PC-9 (cell line): ENCODE results near the gene IGFL1. TPM values are rescaled to one million over a fixed set of nuclear protein-coding genes. Genes with fewer than 3 reads are reported as not detected.
A peak's percentile ranks its signal among the peaks of the same experiment; 100 is the strongest.
"Not testable (repeated sequence)": the region's sequence is repeated elsewhere in the genome, so short reads cannot be mapped to it uniquely, and the experiment has no call there.

Experiments used
- BruUV-seq: library from RNA; stranded (reverse); fragments of 400-500 nt; replicated peaks from 2 replicates; lab custom pipeline; 2021; lab: Mats Ljungman, UMichigan
- CTCF ChIA-PET: fragments of 300-600 bp; sonication (Branson Sonifier 250); formaldehyde crosslinking; loops from one replicate; lab custom pipeline; 2022; ENCODE audit warnings: antibody characterized with exemption; lab: Charles Lee
- POLR2A ChIA-PET: fragments of 300-600 bp; sonication (Branson Sonifier 250); formaldehyde crosslinking; loops from one replicate; lab custom pipeline; 2022; ENCODE audit warnings: antibody characterized with exemption; ENCODE audit not compliant: unreplicated experiment; lab: Charles Lee
- DNase-seq, 2 experiments: peaks; one replicate each; pipeline versions ENCODE4 v3.0.0 to v3.0.0-alpha.2; 2015 to 2022; ENCODE audit warnings: mixed read lengths in 1 of 2
- H2AFZ ChIP-seq: fragments of 200-600 bp; sonication (generic); 2 replicates; pipeline ENCODE4 v1.8.1; 2017; ENCODE audit warnings: antibody characterized with exemption
- H3F3A ChIP-seq: fragments of 200-600 bp; sonication (generic); 2 replicates; pipeline ENCODE4 v1.8.1; 2017; ENCODE audit warnings: antibody characterized with exemption, mild to moderate bottlenecking, low read depth; ENCODE audit not compliant: insufficient read depth
- H3K27ac ChIP-seq: fragments of 200-600 bp; sonication (generic); 2 replicates; pipeline ENCODE4 v1.6.1; 2016; ENCODE audit warnings: mixed run types
- H3K27me3 ChIP-seq: fragments of 200-600 bp; sonication (generic); 2 replicates; pipeline ENCODE4 v1.6.1; 2016; ENCODE audit warnings: low read depth, mixed run types; ENCODE audit not compliant: insufficient read depth
- H3K36me3 ChIP-seq: fragments of 200-600 bp; sonication (generic); 2 replicates; pipeline ENCODE4 v1.6.1; 2016; ENCODE audit warnings: low read depth, mixed run types
- H3K4me1 ChIP-seq: fragments of 200-600 bp; sonication (generic); replicated peaks from 2 replicates; pipeline ENCODE4 v1.6.1; 2016; ENCODE audit warnings: mixed run types; ENCODE audit not compliant: insufficient read depth
- H3K4me2 ChIP-seq: fragments of 200-600 bp; sonication (generic); 2 replicates; pipeline ENCODE4 v1.6.1; 2017; ENCODE audit warnings: mixed run types
- H3K4me3 ChIP-seq: fragments of 200-600 bp; sonication (generic); 2 replicates; pipeline ENCODE4 v1.6.1; 2016; ENCODE audit warnings: mixed run types
- H3K79me2 ChIP-seq: fragments of 200-600 bp; sonication (generic); 2 replicates; pipeline ENCODE4 v1.6.1; 2017; ENCODE audit warnings: low read depth, mixed run types
- H3K9me2 ChIP-seq: fragments of 200-600 bp; sonication (generic); 2 replicates; pipeline ENCODE4 v1.8.1; 2017; ENCODE audit warnings: mild to moderate bottlenecking; ENCODE audit not compliant: insufficient read depth
- H3K9me3 ChIP-seq: fragments of 200-600 bp; sonication (generic); 2 replicates; pipeline ENCODE4 v1.8.1; 2016; ENCODE audit warnings: low read depth; ENCODE audit not compliant: insufficient read depth
- H4K20me1 ChIP-seq: fragments of 200-600 bp; sonication (generic); 2 replicates; pipeline ENCODE4 v1.8.1; 2017; ENCODE audit not compliant: insufficient read depth
- CTCF ChIP-seq: fragments of 200-600 bp; sonication (generic); conservative IDR thresholded peaks from 2 replicates; pipeline ENCODE4 v1.6.1; 2017; ENCODE audit warnings: mixed run types, antibody characterized with exemption, mild to moderate bottlenecking, moderate library complexity
- EZH2 ChIP-seq: fragments of 200-600 bp; sonication (generic); IDR thresholded peaks from 2 replicates; pipeline ENCODE4 v1.8.0; 2017; ENCODE audit warnings: antibody characterized with exemption, low read depth
- intact Hi-C: fragments of 100-400 bp; cut with micrococcal nuclease; formaldehyde crosslinking; loops from one replicate; pipeline ENCODE4 v1.10.0; 2022; ENCODE audit not compliant: unreplicated experiment
- total RNA-seq: library from RNA; stranded (reverse); gene quantifications from 2 replicates; pipeline ENCODE4 v1.2.3, GENCODE V29; 2021

The IGFL1 gene
- total RNA-seq, 1 experiment from 2014 or later: 2.6 TPM

- H3K36me3 ChIP-seq: no peaks in the 10 kb centered on the region
- TF ChIP-seq CTCF (no peak), EZH2 (no peak)
- H2AFZ ChIP-seq: no peak overlapping the region
- peaks cover 55% of the 10 kb centered on the region for H3K4me1 ChIP-seq
- H3K9me2 ChIP-seq: no peaks in the 10 kb centered on the region
- H3K4me3 ChIP-seq: no peak overlapping the region
- no peaks in the 10 kb centered on the region for H3K79me2 ChIP-seq
- H3K4me2 ChIP-seq: peak overlapping the region; percentile 63
- H3K27me3 ChIP-seq: no peaks in the 10 kb centered on the region
- intact Hi-C loops: loop anchor here (5.0 to 10.0 kb wide), 2 partner anchors 40 to 183 kb away; no protein-coding TSS in a partner anchor
- peak in 1 of 2 experiments; percentile 73 for DNase-seq
- BruUV-seq: no TSS peak
- POLR2A ChIA-PET: interaction anchor here (0.7 kb wide), 1 partner anchor 67 kb away, joined by 3 read pairs; no protein-coding TSS in a partner anchor
- H3K27ac ChIP-seq: peak overlapping the region; percentile 82
- CTCF ChIA-PET: no interaction called here
- peaks cover 6% of the 10 kb centered on the region for H4K20me1 ChIP-seq
- peaks cover 77% of the 10 kb centered on the region for H3F3A ChIP-seq
- no peaks in the 10 kb centered on the region for H3K9me3 ChIP-seq
Measured at GRCh38 chr19:46191972-46192371, 37.6 kb upstream of the IGFL1 start.

- H3K4me2 ChIP-seq: peak overlapping the region; percentile 63
- H3K36me3 ChIP-seq, DNase-seq, H3K4me3 ChIP-seq, H3K9me3 ChIP-seq, H3K9me2 ChIP-seq, POLR2A ChIA-PET, BruUV-seq, H2AFZ ChIP-seq, H3K79me2 ChIP-seq, H3K27me3 ChIP-seq: not testable (repeated sequence)
- CTCF ChIA-PET: interaction anchor here (0.6 kb wide), 1 partner anchor 114 kb away, joined by 3 read pairs; no protein-coding TSS in a partner anchor
- peaks cover 83% of the 10 kb centered on the region for H3F3A ChIP-seq
- intact Hi-C loops: loop anchor here (5.0 to 10.0 kb wide), 2 partner anchors 40 to 182 kb away; no protein-coding TSS in a partner anchor
- peak overlapping the region; percentile 82 for H3K27ac ChIP-seq
- peaks cover 60% of the 10 kb centered on the region for H3K4me1 ChIP-seq
- peaks cover 12% of the 10 kb centered on the region for H4K20me1 ChIP-seq
Measured at GRCh38 chr19:46192626-46192991, 36.9 kb upstream of the IGFL1 start.

- Histone ChIP-seq H3K27me3 (no peaks in the 10 kb centered on the region), H3F3A (peaks cover 84% of the 10 kb centered on the region), H3K4me3 (no peak overlapping the region; the same call in 1 of the 2 replicates), H2AFZ (no peak overlapping the region), H3K4me1 (peaks cover 63% of the 10 kb centered on the region), H3K27ac (peak overlapping the region; percentile 82), H4K20me1 (peaks cover 13% of the 10 kb centered on the region), H3K36me3 (peaks cover 1% of the 10 kb centered on the region; the same call in 1 of the 2 replicates), H3K9me3 (no peaks in the 10 kb centered on the region), H3K9me2 (no peaks in the 10 kb centered on the region), H3K4me2 (peak overlapping the region; percentile 63), H3K79me2 (peaks cover 1% of the 10 kb centered on the region; the same call in 1 of the 2 replicates)
- ChIA-PET CTCF (interaction anchor here (0.6 kb wide), 2 partner anchors 66 to 115 kb away, joined by 3 to 7 read pairs; no protein-coding TSS in a partner anchor), POLR2A (interaction anchor here (0.6 to 0.7 kb wide), 3 partner anchors 32 to 522 kb away, joined by 3 to 8 read pairs (median 4); no protein-coding TSS in a partner anchor)
- intact Hi-C loops: loop anchor here (1.0 to 10.0 kb wide), 4 partner anchors 18 to 182 kb away; no protein-coding TSS in a partner anchor
- BruUV-seq: TSS peak; percentile 2
- no peak for TF ChIP-seq CTCF
- no peak for TF ChIP-seq EZH2
- peak; percentile 74 to 94 for DNase-seq
Measured at GRCh38 chr19:46192992-46193650, 36.4 kb upstream of the IGFL1 start.
